Spinal cord (tissue), 10 donors: ENCODE data around the gene SUGP2. TPM values are rescaled to one million over a fixed set of nuclear protein-coding genes. Genes with fewer than 3 reads are reported as not detected.
"Not testable (repeated sequence)": the region's sequence is repeated elsewhere in the genome, so short reads cannot be mapped to it uniquely, and the experiment has no call there.

Source experiments
- DNase-seq, 6 donors: peaks; one replicate each; pipeline versions ENCODE4 v3.0.0 to v3.0.0-alpha.2; 2013 to 2015; ENCODE audit warnings: low spot score in 6 of 6, low read depth in 4 of 6
- H3K27ac ChIP-seq: one replicate; pipeline ENCODE4 v1.5.1; 2013; ENCODE audit warnings: low read depth, low read length, control low read depth
- H3K27me3 ChIP-seq: one replicate; pipeline ENCODE4 v1.6.1; 2013; ENCODE audit warnings: low read length; ENCODE audit not compliant: control insufficient read depth, insufficient read depth
- H3K36me3 ChIP-seq: one replicate; pipeline ENCODE4 v1.6.1; 2013; ENCODE audit warnings: low read length; ENCODE audit not compliant: control insufficient read depth, insufficient read depth
- H3K4me1 ChIP-seq: one replicate; pipeline ENCODE4 v1.6.1; 2013; ENCODE audit warnings: low read length; ENCODE audit not compliant: control insufficient read depth, insufficient read depth
- H3K4me3 ChIP-seq: one replicate; pipeline ENCODE4 v1.5.1; 2013; ENCODE audit warnings: low read depth, low read length, control low read depth
- H3K9me3 ChIP-seq: one replicate; pipeline ENCODE4 v1.6.1; 2013; ENCODE audit warnings: low read length; ENCODE audit not compliant: control insufficient read depth, insufficient read depth
- WGBS: methylation state at CpG from one replicate; pipeline ENCODE4 v1.1.5; 2013; ENCODE audit warnings: missing lambda C conversion rate; ENCODE audit not compliant: insufficient coverage; 5-methylcytosine and 5-hydroxymethylcytosine counted together
- polyA plus RNA-seq, 2 donors: library from polyadenylated mRNA; unstranded; fragments of 120-200 nt; gene quantifications; one replicate each; pipeline ENCODE4 v1.2.1, GENCODE V29; 2013; ENCODE audit not compliant: insufficient read length in 2 of 2
- total RNA-seq, 2 donors: library from RNA; depleted of rRNA in 1 of 2; stranded (reverse); fragments of 120-200 nt in 1 of 2; fragments of >200 nt in 1 of 2; gene quantifications; one replicate each; pipeline versions ENCODE4 v1.2.3 to v1.2.4, GENCODE V29; 2013 to 2014
- donor health status: healthy.

The SUGP2 gene
- total and polyA plus RNA-seq, 4 donors: 76.8 to 198 (median 129) TPM

DNA sequence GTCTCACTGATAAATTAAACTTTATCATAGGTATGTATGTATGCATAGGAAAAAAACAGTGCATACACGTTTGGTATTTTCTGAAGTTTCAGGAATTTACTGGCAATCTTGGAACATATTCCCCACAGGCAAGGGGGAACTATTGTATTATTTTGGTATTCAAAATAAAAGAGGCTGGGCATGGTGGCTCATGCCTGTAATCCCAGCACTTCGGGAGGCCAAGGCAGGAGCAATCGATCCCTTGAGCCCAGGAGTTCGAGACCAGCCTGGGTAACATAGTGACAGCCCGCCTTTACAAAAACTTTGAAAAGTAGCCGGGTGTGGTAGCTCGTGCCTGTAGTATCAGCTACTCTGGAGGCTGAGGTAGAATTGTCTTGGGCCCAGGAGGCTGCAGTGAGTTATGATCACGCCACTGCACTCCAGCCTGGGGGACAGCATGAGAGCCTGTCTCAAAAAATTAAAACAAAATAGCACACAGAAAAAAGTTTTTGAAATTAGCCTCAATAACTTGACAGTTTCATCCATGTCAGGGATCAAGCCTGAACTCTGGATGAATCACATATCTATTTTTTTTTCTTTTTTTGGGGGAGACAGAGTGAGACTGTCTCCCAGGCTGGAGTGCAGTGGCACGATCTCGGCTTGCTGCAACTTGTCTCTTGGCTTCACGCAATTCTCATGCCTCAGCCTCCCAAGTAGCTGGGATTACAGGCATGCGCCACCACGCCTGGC lies 63.2 kb downstream of the SUGP2 start:
- WGBS: 83% methylated on average over 10 of the region's 13 CpGs
- H3K27me3 ChIP-seq: no peaks in the 10 kb centered on the region
- H3K36me3 ChIP-seq: no peaks in the 10 kb centered on the region
- DNase-seq: no peak
- H3K9me3 ChIP-seq: no peaks in the 10 kb centered on the region
- H3K27ac ChIP-seq: no peak overlapping the region
- peaks cover 4% of the 10 kb centered on the region for H3K4me1 ChIP-seq
- no peak overlapping the region for H3K4me3 ChIP-seq

GRCh38 chr19:18967358-18968146 lies 65.8 kb downstream of the SUGP2 start:
- Histone ChIP-seq H3K9me3 (no peaks in the 10 kb centered on the region), H3K4me3 (no peak overlapping the region), H3K4me1 (peaks cover 4% of the 10 kb centered on the region), H3K36me3 (no peaks in the 10 kb centered on the region), H3K27ac (peak overlapping the region; percentile 64), H3K27me3 (peaks cover 2% of the 10 kb centered on the region)
- DNase-seq: peak in 1 of 6 donors; percentile 23
- 46% methylated on average over 6 of the region's 11 CpGs for WGBS

DNA sequence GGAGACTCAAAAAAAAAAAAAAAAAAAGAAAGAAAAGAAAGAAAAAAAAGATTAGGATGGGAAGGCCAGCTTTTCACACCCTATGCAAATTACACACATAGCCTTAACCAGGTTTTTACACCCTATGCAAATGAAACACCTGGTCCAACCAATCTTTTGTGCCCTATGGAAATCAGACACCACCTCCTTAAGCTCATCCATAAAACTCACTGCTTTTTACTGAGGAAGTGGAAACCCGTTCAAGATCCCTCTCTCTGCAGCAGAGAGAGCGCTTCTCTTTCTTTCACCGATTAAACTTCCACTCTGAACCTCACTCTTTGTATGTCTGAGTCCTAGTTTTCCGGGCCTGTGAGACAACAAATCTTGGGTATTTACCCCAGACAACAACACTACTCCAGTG lies 67.0 kb downstream of the SUGP2 start:
- Histone ChIP-seq H3K27me3 (peaks cover 6% of the 10 kb centered on the region), H3K9me3 (no peaks in the 10 kb centered on the region), H3K4me1 (peaks cover 11% of the 10 kb centered on the region), H3K27ac (no peak overlapping the region), H3K36me3 (no peaks in the 10 kb centered on the region), H3K4me3 (no peak overlapping the region)
- no peak for DNase-seq
- 55% methylated on average over 4 of the region's 4 CpGs for WGBS

DNA sequence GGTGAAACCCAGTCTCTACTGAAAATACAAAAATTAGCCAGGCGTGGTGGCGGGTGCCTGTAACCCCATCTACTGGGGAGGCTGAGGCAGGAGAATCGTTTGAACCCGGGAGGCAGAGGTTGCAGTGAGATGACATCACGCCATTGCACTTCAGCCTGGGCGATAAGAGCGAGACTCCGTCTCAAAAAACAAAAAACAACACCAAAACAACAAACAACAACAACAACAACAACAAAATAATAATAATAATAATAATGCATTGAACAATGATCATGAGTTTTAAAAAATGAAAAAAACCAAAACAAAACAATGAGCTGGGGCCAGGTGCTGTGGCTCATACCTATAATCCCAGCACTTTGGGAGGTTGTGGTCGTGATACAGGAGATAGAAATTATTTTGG lies 69.2 kb downstream of the SUGP2 start:
- no peak overlapping the region for H3K4me3 ChIP-seq
- no peaks in the 10 kb centered on the region for H3K36me3 ChIP-seq
- no peak for DNase-seq
- H3K27me3 ChIP-seq: peaks cover 6% of the 10 kb centered on the region
- H3K27ac ChIP-seq: no peak overlapping the region
- 83% methylated on average over 3 of the region's 9 CpGs for WGBS
- H3K9me3 ChIP-seq: no peaks in the 10 kb centered on the region
- H3K4me1 ChIP-seq: peaks cover 11% of the 10 kb centered on the region

GRCh38 chr19:18961767-18962620 lies 71.3 kb downstream of the SUGP2 start:
- H3K27me3 ChIP-seq: peaks cover 6% of the 10 kb centered on the region
- DNase-seq: peak in 1 of 6 donors; percentile 34
- 16% methylated on average over 23 of the region's 26 CpGs for WGBS
- H3K9me3 ChIP-seq: no peaks in the 10 kb centered on the region
- peaks cover 7% of the 10 kb centered on the region for H3K4me1 ChIP-seq
- no peak overlapping the region for H3K4me3 ChIP-seq
- H3K36me3 ChIP-seq: no peaks in the 10 kb centered on the region
- no peak overlapping the region for H3K27ac ChIP-seq

DNA sequence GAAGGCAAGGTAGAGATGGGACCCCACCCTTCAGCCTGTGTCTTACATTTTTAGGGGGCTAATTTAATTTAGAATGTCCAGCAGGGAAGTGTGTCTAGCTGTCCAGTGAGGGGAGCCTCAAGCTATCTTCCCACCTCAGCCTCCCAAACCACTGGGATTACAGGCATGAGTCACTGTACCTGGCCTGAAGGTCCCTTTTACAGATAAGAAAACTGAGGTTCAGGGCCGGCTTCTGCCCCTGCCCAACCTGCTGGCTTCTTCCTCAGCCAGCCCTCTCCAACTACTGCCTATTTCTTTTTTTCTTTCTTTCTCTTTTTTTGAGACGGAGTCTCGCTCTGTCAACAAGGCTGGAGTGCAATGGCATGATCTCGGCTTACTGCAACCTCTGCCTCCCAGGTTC lies 72.9 kb downstream of the SUGP2 start:
- Histone ChIP-seq H3K36me3 (no peaks in the 10 kb centered on the region), H3K4me1 (peaks cover 7% of the 10 kb centered on the region), H3K9me3 (no peaks in the 10 kb centered on the region), H3K4me3 (no peak overlapping the region), H3K27ac (no peak overlapping the region), H3K27me3 (peaks cover 6% of the 10 kb centered on the region)
- DNase-seq: no peak
- 96% methylated on average over 4 of the region's 4 CpGs for WGBS

GRCh38 chr19:18955042-18955441 lies 78.3 kb downstream of the SUGP2 start:
- no peaks in the 10 kb centered on the region for H3K27me3 ChIP-seq
- H3K4me1 ChIP-seq: no peaks in the 10 kb centered on the region
- no peaks in the 10 kb centered on the region for H3K36me3 ChIP-seq
- no peak overlapping the region for H3K27ac ChIP-seq
- no peak overlapping the region for H3K4me3 ChIP-seq
- no peaks in the 10 kb centered on the region for H3K9me3 ChIP-seq
- 95% methylated on average over 2 of the region's 2 CpGs for WGBS
- DNase-seq: no peak

DNA sequence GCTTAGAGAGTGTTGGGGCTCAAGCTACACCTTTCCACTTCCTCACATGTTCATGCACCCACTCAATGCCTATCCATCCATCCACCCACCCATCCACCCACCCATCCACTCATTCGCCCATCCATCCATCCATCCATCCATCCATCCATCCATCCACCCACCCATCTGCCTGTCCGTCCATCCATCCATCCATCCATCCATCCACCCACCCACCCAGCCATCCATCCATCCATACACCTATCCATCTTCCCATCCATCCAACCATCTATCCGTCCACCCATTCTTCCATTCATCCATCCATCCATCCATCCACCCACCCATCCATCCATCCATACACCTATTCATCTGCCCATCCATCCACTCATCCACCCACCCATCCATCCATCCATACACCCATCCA lies 79.2 kb downstream of the SUGP2 start:
- no peaks in the 10 kb centered on the region for H3K9me3 ChIP-seq
- no peaks in the 10 kb centered on the region for H3K27me3 ChIP-seq
- DNase-seq: no peak
- no peaks in the 10 kb centered on the region for H3K4me1 ChIP-seq
- H3K36me3 ChIP-seq: no peaks in the 10 kb centered on the region
- H3K27ac ChIP-seq: no peak overlapping the region
- H3K4me3 ChIP-seq: no peak overlapping the region
- WGBS: 82% methylated on average over 3 of the region's 3 CpGs

DNA sequence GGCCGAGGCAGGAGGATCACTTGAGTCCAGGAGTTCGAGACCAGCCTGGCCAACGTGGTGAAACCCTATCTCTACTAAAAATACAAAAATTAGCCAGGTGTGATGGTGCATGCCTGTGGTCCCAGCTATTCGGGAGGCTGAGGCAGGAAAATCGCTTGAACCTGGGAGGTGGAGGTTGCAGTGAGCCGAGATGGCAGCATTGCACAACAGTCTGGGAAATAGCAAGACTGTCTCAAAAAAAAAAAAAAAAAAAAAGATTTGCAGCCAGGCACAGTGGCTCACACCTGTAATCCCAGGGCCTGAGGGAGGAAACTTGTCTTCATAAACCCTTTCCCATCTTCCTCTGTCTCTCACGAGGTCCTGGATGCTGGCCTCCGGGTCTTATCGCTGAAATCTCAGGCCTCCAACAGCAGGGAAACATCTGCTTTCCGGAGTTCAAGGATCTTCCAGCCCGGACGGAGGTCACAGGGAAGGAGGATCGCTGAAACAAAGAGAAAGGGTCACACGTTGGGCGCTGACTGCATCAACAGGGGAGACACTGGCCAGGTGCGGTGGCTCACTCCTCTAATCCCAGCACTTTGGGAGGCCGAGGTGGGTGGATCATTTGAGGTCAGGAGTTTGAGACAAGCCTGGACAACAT lies 80.8 kb downstream of the SUGP2 start:
- not testable (repeated sequence) for H3K27ac ChIP-seq, H3K36me3 ChIP-seq, H3K4me3 ChIP-seq, H3K4me1 ChIP-seq, DNase-seq, H3K9me3 ChIP-seq, H3K27me3 ChIP-seq
- whole genome bisulfite sequencing: 78% methylated on average over 9 of the region's 17 CpGs
